Measurements from ENCODE around the gene MUC15.

MUC15 gene

GRCh38 chr11:26571861-26572654, at the start of gene MUC15:
TSS of gene MUC15 (minus strand) at chr11:26572263. CDS start at chr11:26567094, 5,169 bp downstream.
- no peak for DNase-seq (ENCODE audit: extremely low spot score)
- POLR2A ChIA-PET: no interaction called here

DNA sequence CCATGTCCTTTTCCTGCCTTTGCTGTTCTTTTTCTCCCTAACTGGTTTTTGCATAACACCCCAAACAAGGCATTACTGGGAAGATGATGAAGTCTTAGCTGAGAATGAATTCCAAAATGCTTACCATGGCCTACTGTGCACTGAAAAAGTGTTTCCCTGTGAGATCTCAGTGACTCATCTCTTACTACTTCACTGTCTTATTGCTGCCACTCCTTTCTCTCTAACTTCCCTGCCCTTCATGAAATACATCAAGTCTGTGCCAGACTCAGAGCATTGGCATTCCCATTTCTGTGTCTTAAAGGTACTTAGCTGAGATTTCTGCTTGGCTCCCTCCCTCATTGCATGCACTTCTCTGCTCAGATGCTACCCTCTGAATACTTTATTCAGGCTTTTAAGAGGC, 49.1 kb upstream of the MUC15 start:
- TF ChIP-seq, protein P1, sequence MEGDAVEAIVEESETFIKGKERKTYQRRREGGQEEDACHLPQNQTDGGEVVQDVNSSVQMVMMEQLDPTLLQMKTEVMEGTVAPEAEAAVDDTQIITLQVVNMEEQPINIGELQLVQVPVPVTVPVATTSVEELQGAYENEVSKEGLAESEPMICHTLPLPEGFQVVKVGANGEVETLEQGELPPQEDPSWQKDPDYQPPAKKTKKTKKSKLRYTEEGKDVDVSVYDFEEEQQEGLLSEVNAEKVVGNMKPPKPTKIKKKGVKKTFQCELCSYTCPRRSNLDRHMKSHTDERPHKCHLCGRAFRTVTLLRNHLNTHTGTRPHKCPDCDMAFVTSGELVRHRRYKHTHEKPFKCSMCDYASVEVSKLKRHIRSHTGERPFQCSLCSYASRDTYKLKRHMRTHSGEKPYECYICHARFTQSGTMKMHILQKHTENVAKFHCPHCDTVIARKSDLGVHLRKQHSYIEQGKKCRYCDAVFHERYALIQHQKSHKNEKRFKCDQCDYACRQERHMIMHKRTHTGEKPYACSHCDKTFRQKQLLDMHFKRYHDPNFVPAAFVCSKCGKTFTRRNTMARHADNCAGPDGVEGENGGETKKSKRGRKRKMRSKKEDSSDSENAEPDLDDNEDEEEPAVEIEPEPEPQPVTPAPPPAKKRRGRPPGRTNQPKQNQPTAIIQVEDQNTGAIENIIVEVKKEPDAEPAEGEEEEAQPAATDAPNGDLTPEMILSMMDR (IDR thresholded peaks at IDR 0.05; ENCODE audit: control extremely low read depth, extremely low read depth, low read depth, missing control alignments): no peak
- ChIA-PET CTCF (interaction anchor here (1.3 kb wide), 1 partner anchor 8 kb away, joined by 4 read pairs; no protein-coding TSS in a partner anchor), POLR2A (no interaction called here)
- no peak for DNase-seq (ENCODE audit: extremely low spot score)

More at GRCh38 chr11:26571861-26572654, at the start of gene MUC15:
- TF ChIP-seq, protein P1 (IDR thresholded peaks at IDR 0.05; ENCODE audit: control extremely low read depth, extremely low read depth, low read depth, missing control alignments): no peak
- CTCF ChIA-PET: interaction anchor here (1.3 kb wide), 1 partner anchor 13 kb away, joined by 4 read pairs; no protein-coding TSS in a partner anchor

GRCh38 chr11:26620282-26621045, 48.4 kb upstream of the MUC15 start:
- ChIA-PET CTCF (no interaction called here), POLR2A (no interaction called here)
- no peak for DNase-seq (ENCODE audit: extremely low spot score)
- TF ChIP-seq, protein P1 (IDR thresholded peaks at IDR 0.05; ENCODE audit: control extremely low read depth, extremely low read depth, low read depth, missing control alignments): no peak

DNA sequence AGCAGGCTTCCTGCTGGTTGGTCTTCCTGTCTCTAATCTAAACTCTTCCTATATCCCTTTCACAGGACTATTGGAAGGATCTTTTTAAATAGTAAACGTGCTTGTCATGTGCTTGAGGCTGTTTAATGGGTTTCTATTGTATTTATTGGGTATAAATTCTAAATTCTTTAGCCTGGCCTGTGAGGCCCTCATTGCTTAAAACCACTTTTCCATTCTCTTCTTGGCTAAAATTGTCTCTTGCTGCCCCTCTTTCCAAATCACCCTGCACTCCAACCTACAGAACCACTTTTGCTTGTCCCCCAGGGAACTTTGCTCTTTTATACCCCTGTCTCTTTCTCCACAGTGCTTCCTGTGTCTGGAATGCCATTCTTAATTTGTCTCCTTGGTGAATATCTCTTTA, 46.4 kb upstream of the MUC15 start:
- DNase-seq (ENCODE audit: extremely low spot score): no peak
- CTCF ChIA-PET: interaction anchor here (1.0 kb wide), 1 partner anchor 12 kb away, joined by 3 read pairs; no protein-coding TSS in a partner anchor
- TF ChIP-seq, protein P1 (IDR thresholded peaks at IDR 0.05; ENCODE audit: control extremely low read depth, extremely low read depth, low read depth, missing control alignments): no peak
- POLR2A ChIA-PET: no interaction called here

GRCh38 chr11:26613759-26614158, 41.7 kb upstream of the MUC15 start:
- ChIA-PET CTCF (interaction anchor here (1.0 to 1.3 kb wide), 3 partner anchors 8 to 17 kb away, joined by 3 to 4 read pairs (median 4); no protein-coding TSS in a partner anchor), POLR2A (no interaction called here)
- DNase-seq (ENCODE audit: extremely low spot score): no peak
- TF ChIP-seq, protein P1 (IDR thresholded peaks at IDR 0.05; ENCODE audit: control extremely low read depth, extremely low read depth, low read depth, missing control alignments): no peak

DNA sequence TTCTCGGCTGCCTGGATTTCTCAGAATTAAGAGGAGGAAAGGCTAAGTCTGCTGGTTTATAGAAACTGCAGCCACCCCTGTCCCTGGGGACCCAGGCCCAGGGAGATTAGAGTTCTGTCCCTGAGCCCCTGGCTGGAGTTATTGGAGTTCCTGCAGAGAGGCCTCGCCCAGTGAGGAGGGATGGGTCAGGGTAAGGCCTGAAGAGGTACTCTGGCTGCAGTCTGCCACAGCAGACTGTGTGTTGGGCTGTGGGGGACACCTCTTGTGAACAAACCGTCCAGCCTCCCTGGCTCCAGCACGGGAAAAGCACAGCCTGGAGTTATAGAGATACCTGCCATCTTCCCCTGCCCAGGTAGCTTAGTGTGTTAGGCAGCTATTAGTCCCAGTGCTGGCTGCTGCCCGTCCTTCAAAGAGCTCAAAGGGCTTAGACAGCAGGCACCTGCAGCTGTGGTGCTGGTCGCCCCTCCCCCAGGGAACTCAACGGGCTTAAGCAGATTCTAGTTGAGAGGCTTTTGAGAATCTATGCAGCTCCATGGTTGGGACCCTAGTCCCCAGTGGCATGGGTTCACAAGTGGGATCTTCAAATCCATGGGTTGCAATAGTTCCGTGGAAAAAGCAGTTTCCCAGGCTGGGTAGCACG, 36.6 kb upstream of the MUC15 start:
- TF ChIP-seq, protein P1 (IDR thresholded peaks at IDR 0.05; ENCODE audit: control extremely low read depth, extremely low read depth, low read depth, missing control alignments): no peak
- CTCF ChIA-PET: no interaction called here
- POLR2A ChIA-PET: no interaction called here
- no peak for DNase-seq (ENCODE audit: extremely low spot score)

All from GM10248 (cell line).